LoVo (cell line): ENCODE results near the gene SPRR2F.
"Not testable (repeated sequence)": the region's sequence is repeated elsewhere in the genome, so short reads cannot be mapped to it uniquely, and the experiment has no call there.

Source experiments
- DNase-seq: peaks from one replicate; pipeline ENCODE4 v3.0.0-alpha.2; 2016; ENCODE audit warnings: low spot score

Gene SPRR2F

GRCh38 chr1:153113416-153113815 is at the start of gene SPRR2F:
TSS of gene SPRR2F (minus strand) at chr1:153113516. CDS start at chr1:153112733, 783 bp downstream.
- no peak for DNase-seq

- no peak for DNase-seq
Observed at GRCh38 chr1:153155541-153155940, 42.2 kb upstream of the SPRR2F start.

GRCh38 chr1:153152481-153152880 is 39.2 kb upstream of the SPRR2F start:
- DNase-seq = no peak

- DNase-seq = no peak
Observed at GRCh38 chr1:153150846-153151245, 37.5 kb upstream of the SPRR2F start, which contains the start of gene SPRR2G. TSS of gene SPRR2G (minus strand) at chr1:153150890. CDS start at chr1:153150110, 780 bp downstream.

GRCh38 chr1:153141377-153141776 is 28.1 kb upstream of the SPRR2F start:
- no peak for DNase-seq

- no peak for DNase-seq
Observed at GRCh38 chr1:153140484-153140883, 27.2 kb upstream of the SPRR2F start.

GRCh38 chr1:153133743-153134142 is 20.4 kb upstream of the SPRR2F start:
- DNase-seq = no peak

- DNase-seq = no peak
Observed at GRCh38 chr1:153133267-153133666, 20.0 kb upstream of the SPRR2F start.

GRCh38 chr1:153128688-153129087 is 15.4 kb upstream of the SPRR2F start:
- DNase-seq = not testable (repeated sequence)

GRCh38 chr1:153127296-153127695 is 14.0 kb upstream of the SPRR2F start:
- DNase-seq = no peak

- no peak for DNase-seq
Observed at GRCh38 chr1:153125536-153125935, 12.2 kb upstream of the SPRR2F start.

- DNase-seq = not testable (repeated sequence)
Observed at GRCh38 chr1:153123793-153124192, 10.5 kb upstream of the SPRR2F start.

GRCh38 chr1:153122831-153123421 is 9.6 kb upstream of the SPRR2F start:
- peak; percentile 4 for DNase-seq

- DNase-seq = no peak
Observed at GRCh38 chr1:153120945-153121344, 7.6 kb upstream of the SPRR2F start.

- DNase-seq = no peak
Observed at GRCh38 chr1:153119491-153119971, 6.2 kb upstream of the SPRR2F start.

- DNase-seq = not testable (repeated sequence)
Observed at GRCh38 chr1:153115264-153115663, 1.9 kb upstream of the SPRR2F start.

GRCh38 chr1:153112454-153112853 is 862 bp downstream of the SPRR2F start:
- DNase-seq = not testable (repeated sequence)

GRCh38 chr1:153100245-153100644 is 13.1 kb downstream of the SPRR2F start:
- peak; percentile 32 for DNase-seq

- DNase-seq = no peak
Observed at GRCh38 chr1:153099461-153100045, 13.8 kb downstream of the SPRR2F start.

GRCh38 chr1:153095764-153096163 is 17.6 kb downstream of the SPRR2F start:
- DNase-seq = no peak

GRCh38 chr1:153094426-153094825 is 18.9 kb downstream of the SPRR2F start, which contains the start of gene SPRR2E:
TSS of gene SPRR2E (minus strand) at chr1:153094526. CDS start at chr1:153093751, 775 bp downstream.
- DNase-seq = no peak

GRCh38 chr1:153087652-153088051 is 25.7 kb downstream of the SPRR2F start:
- DNase-seq = no peak

GRCh38 chr1:153081736-153082135 is 31.6 kb downstream of the SPRR2F start:
- DNase-seq = no peak
